Bronchial epithelial cell (primary cell): ENCODE measurements around the gene UBE2D1. TPM values are rescaled to one million over a fixed set of nuclear protein-coding genes. Genes with fewer than 3 reads are reported as not detected.

Source experiments
- DNase-seq: peaks from one replicate; pipeline ENCODE4 v3.0.0-alpha.2; 2010; ENCODE audit warnings: low read depth
- FAIRE-seq: peaks from 2 replicates; lab custom pipeline; 2011; peaks lifted over from hg19 to GRCh38; lab: Jason Lieb, UNC
- H3K27me3 ChIP-seq: 2 replicates; pipeline ENCODE4 v1.5.1; 2011; ENCODE audit warnings: low read length; ENCODE audit not compliant: control insufficient read depth, insufficient read depth
- H3K36me3 ChIP-seq: 2 replicates; pipeline ENCODE4 v1.5.1; 2011; ENCODE audit warnings: low read length; ENCODE audit not compliant: control insufficient read depth, insufficient read depth
- H3K4me3 ChIP-seq: 2 replicates; pipeline ENCODE4 v1.5.1; 2011; ENCODE audit warnings: mild to moderate bottlenecking, low read depth, low read length, control low read depth
- total RNA-seq: library from RNA; depleted of rRNA; stranded (reverse); fragments of >200 nt; gene quantifications from 2 replicates; pipeline ENCODE4 v1.2.1, GENCODE V29; 2014
- TF ChIP-seq, protein P1 (sequence below): IDR thresholded peaks from 2 replicates; pipeline ENCODE4 v1.5.1; 2011; ENCODE audit warnings: mild to moderate bottlenecking, moderate library complexity, low read length, control low read depth, inconsistent platforms; ENCODE audit not compliant: insufficient read depth, severe bottlenecking

The UBE2D1 gene
- total RNA-seq, 1 donor from 2014 or later = 7.6 TPM

- Histone ChIP-seq H3K4me3 (no peak overlapping the region), H3K36me3 (no peaks in the 10 kb centered on the region), H3K27me3 (no peaks in the 10 kb centered on the region)
- FAIRE-seq (no peak), DNase-seq (no peak)
- TF ChIP-seq, protein P1, sequence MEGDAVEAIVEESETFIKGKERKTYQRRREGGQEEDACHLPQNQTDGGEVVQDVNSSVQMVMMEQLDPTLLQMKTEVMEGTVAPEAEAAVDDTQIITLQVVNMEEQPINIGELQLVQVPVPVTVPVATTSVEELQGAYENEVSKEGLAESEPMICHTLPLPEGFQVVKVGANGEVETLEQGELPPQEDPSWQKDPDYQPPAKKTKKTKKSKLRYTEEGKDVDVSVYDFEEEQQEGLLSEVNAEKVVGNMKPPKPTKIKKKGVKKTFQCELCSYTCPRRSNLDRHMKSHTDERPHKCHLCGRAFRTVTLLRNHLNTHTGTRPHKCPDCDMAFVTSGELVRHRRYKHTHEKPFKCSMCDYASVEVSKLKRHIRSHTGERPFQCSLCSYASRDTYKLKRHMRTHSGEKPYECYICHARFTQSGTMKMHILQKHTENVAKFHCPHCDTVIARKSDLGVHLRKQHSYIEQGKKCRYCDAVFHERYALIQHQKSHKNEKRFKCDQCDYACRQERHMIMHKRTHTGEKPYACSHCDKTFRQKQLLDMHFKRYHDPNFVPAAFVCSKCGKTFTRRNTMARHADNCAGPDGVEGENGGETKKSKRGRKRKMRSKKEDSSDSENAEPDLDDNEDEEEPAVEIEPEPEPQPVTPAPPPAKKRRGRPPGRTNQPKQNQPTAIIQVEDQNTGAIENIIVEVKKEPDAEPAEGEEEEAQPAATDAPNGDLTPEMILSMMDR = no peak
Measured at GRCh38 chr10:58372607-58373441, 38.0 kb downstream of the UBE2D1 start.

GRCh38 chr10:58373442-58373827 is 38.6 kb downstream of the UBE2D1 start:
- FAIRE-seq = no peak
- Histone ChIP-seq H3K27me3 (no peaks in the 10 kb centered on the region), H3K4me3 (no peak overlapping the region), H3K36me3 (no peaks in the 10 kb centered on the region)
- peak; percentile 73 for DNase-seq
- TF ChIP-seq, protein P1 = no peak

- TF ChIP-seq, protein P1 = no peak
Measured at GRCh38 chr10:58382489-58382995, 47.7 kb downstream of the UBE2D1 start.

DNA sequence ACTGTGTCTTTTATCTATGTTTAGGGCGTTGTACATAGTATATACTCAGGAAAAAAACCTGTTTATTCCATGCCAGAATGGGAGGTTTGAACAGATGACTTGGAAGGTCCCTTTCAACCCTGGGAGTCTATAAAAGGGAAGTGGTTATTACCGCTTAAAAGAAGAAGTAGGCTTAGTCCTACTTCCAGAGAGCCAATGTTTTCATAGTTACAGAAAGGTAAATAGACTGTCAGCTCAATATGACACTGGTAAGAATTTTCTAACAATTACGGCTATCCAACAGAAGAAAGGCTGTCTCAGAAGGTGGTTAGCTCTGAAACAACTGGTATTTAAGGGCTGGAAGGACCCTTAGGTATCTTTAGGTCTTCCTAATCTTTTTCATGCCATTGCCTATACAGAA is 49.3 kb downstream of the UBE2D1 start:
- TF ChIP-seq, protein P1 = no peak
- FAIRE-seq (no peak), DNase-seq (no peak)
- Histone ChIP-seq H3K4me3 (no peak overlapping the region), H3K36me3 (peaks cover 4% of the 10 kb centered on the region), H3K27me3 (no peaks in the 10 kb centered on the region)

More at GRCh38 chr10:58382489-58382995, 47.7 kb downstream of the UBE2D1 start:
- Histone ChIP-seq H3K36me3 (peaks cover 1% of the 10 kb centered on the region), H3K4me3 (no peak overlapping the region), H3K27me3 (no peaks in the 10 kb centered on the region)
- DNase-seq = no peak
- no peak for FAIRE-seq

GRCh38 chr10:58384544-58384998 is 49.8 kb downstream of the UBE2D1 start:
- Histone ChIP-seq H3K27me3 (no peaks in the 10 kb centered on the region), H3K36me3 (peaks cover 7% of the 10 kb centered on the region), H3K4me3 (peak overlapping the region; percentile 98)
- no peak for FAIRE-seq
- TF ChIP-seq, protein P1 = no peak
- no peak for DNase-seq
